Ovary (tissue), 3 donors: ENCODE measurements around the gene TGFB2.

ENCODE experiments used
- CTCF ChIP-seq, 3 donors: fragments of 450-650 bp in 2 of 3; fragments of 200-600 bp in 1 of 3; IDR thresholded peaks; one replicate each; pipeline versions ENCODE4 v1.5.1 to v1.8.0; 2016 to 2022; ENCODE audit warnings: antibody characterized with exemption in 3 of 3, mild to moderate bottlenecking in 1 of 3
- EP300 ChIP-seq: sonication (generic); formaldehyde crosslinking; IDR thresholded peaks from one replicate; pipeline ENCODE4 v1.6.1; 2017; ENCODE audit warnings: antibody characterized with exemption
- POLR2A ChIP-seq: fragments of 450-650 bp; IDR thresholded peaks from one replicate; pipeline ENCODE4 v1.6.1; 2017; ENCODE audit warnings: antibody characterized with exemption, mild to moderate bottlenecking, moderate library complexity
- donor health status: DM: no; HTN: no; CAD: no.

- TF ChIP-seq CTCF (IDR thresholded peaks at IDR 0.05) (no peak), POLR2A (no peak), EP300 (no peak)
Measured at GRCh38 chr1:218492874-218493273, 147.7 kb downstream of the TGFB2 start.
